Erythroblast (primary cell): ENCODE results near the gene CD44.
"Not testable (repeated sequence)": the region's sequence is repeated elsewhere in the genome, so short reads cannot be mapped to it uniquely, and the experiment has no call there.

Experiments used
- DNase-seq, 2 experiments: peaks; one replicate each; lab custom pipeline; 2025; lab: John Stamatoyannopoulos, UW
- GATA1 ChIP-seq: IDR thresholded peaks from 2 replicates; pipeline ENCODE4 v1.6.1; 2011; ENCODE audit warnings: low read depth, mild to moderate bottlenecking, control low read depth, low read length, moderate library complexity
- POLR2A ChIP-seq: IDR thresholded peaks from 2 replicates; pipeline ENCODE4 v1.6.1; 2011; ENCODE audit warnings: mild to moderate bottlenecking, low read length

CD44 gene

GRCh38 chr11:35138943-35139721, at the start of gene CD44:
Gene CD44, plus strand, starts transcription at chr11:35139171. Its CDS starts 133 bp downstream, at chr11:35139304.
- DNase-seq, result peak; percentile 91 to 92
- TF ChIP-seq GATA1, result no peak
- TF ChIP-seq POLR2A, result peak; percentile 87

GRCh38 chr11:35089666-35090065, 49.3 kb upstream of the CD44 start:
- no peak for DNase-seq
- TF ChIP-seq POLR2A, result no peak
- TF ChIP-seq GATA1, result no peak

- TF ChIP-seq GATA1 (no peak), POLR2A (no peak)
- DNase-seq, result no peak
Observed at GRCh38 chr11:35090125-35090524, 48.8 kb upstream of the CD44 start.

- DNase-seq, result not testable (repeated sequence)
Observed at GRCh38 chr11:35090991-35091390, 48.0 kb upstream of the CD44 start.

GRCh38 chr11:35096723-35097122, 42.2 kb upstream of the CD44 start:
- DNase-seq, result no peak
- TF ChIP-seq GATA1 (no peak), POLR2A (no peak)

- DNase-seq, result no peak
- no peak for TF ChIP-seq POLR2A
- TF ChIP-seq GATA1, result no peak
Observed at GRCh38 chr11:35097814-35098455, 41.0 kb upstream of the CD44 start.

- DNase-seq, result no peak
- TF ChIP-seq POLR2A (no peak), GATA1 (no peak)
Observed at GRCh38 chr11:35098855-35099254, 40.1 kb upstream of the CD44 start.

GRCh38 chr11:35099278-35100012, 39.5 kb upstream of the CD44 start:
- TF ChIP-seq GATA1, result no peak
- no peak for TF ChIP-seq POLR2A
- DNase-seq, result no peak

GRCh38 chr11:35100013-35100383, 39.0 kb upstream of the CD44 start:
- no peak for DNase-seq
- TF ChIP-seq POLR2A, result no peak

GRCh38 chr11:35101223-35101622, 37.7 kb upstream of the CD44 start:
- TF ChIP-seq GATA1, result no peak
- TF ChIP-seq POLR2A, result no peak
- DNase-seq, result no peak

GRCh38 chr11:35102267-35102666, 36.7 kb upstream of the CD44 start:
- TF ChIP-seq POLR2A, result no peak
- no peak for DNase-seq

- no peak for DNase-seq
- TF ChIP-seq GATA1 (no peak), POLR2A (no peak)
Observed at GRCh38 chr11:35103366-35104208, 35.4 kb upstream of the CD44 start.

GRCh38 chr11:35104655-35105054, 34.3 kb upstream of the CD44 start:
- DNase-seq, result peak; percentile 71 to 93
- peak; percentile 50 for TF ChIP-seq GATA1
- no peak for TF ChIP-seq POLR2A
